ENCODE results near the gene COL4A2.

COL4A2 gene

DNA sequence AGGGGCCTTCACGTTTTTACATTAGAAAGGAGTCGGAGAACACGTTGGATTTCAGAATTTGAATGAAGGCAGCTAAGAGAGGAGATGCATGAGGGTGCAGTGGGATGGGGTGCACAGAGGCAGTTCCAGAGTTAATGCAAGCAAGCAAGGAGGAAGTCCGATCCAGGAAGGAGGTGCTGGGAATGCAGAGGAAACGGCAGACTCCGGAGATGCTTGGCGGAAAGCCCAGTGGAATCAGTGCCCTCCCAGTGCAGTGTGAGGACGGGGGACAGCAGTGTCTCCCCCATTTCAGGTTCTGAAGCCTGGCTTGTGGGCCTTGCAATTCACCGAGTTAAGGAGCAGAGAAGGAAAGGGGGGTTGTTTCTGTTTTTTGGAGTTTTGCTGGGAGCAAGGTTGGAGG is 100.4 kb downstream of the COL4A2 start:
- H3K4me3 ChIP-seq (ENCODE audit: low read depth, low read length) = no peak overlapping the region
- TF ChIP-seq, protein P1, sequence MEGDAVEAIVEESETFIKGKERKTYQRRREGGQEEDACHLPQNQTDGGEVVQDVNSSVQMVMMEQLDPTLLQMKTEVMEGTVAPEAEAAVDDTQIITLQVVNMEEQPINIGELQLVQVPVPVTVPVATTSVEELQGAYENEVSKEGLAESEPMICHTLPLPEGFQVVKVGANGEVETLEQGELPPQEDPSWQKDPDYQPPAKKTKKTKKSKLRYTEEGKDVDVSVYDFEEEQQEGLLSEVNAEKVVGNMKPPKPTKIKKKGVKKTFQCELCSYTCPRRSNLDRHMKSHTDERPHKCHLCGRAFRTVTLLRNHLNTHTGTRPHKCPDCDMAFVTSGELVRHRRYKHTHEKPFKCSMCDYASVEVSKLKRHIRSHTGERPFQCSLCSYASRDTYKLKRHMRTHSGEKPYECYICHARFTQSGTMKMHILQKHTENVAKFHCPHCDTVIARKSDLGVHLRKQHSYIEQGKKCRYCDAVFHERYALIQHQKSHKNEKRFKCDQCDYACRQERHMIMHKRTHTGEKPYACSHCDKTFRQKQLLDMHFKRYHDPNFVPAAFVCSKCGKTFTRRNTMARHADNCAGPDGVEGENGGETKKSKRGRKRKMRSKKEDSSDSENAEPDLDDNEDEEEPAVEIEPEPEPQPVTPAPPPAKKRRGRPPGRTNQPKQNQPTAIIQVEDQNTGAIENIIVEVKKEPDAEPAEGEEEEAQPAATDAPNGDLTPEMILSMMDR (IDR thresholded peaks at IDR 0.05; ENCODE audit: borderline replicate concordance, insufficient read depth, low read depth, low read length) = no peak

DNA sequence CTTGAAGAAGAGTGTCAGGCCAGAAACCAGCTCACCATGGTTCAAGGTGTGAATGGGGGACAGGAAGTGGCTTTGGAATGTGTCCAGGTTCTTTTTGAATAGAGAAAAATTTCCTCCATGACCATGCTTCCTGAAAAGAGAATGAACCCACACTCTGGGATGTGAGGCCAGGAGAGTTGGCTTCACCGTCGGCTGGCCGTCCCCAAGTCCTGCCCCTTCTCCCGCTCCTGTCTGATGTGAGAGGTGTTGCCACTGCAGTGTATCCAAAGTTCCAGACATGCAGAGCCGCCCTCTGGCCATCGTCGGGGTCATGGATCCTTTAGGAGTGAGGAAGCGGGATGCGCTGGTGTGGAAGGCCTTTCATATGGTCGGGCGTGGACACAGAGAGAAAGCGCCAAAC is 101.2 kb downstream of the COL4A2 start:
- no peak overlapping the region for H3K4me3 ChIP-seq (ENCODE audit: low read depth, low read length)
- TF ChIP-seq, protein P1 (IDR thresholded peaks at IDR 0.05; ENCODE audit: borderline replicate concordance, insufficient read depth, low read depth, low read length) = no peak

DNA sequence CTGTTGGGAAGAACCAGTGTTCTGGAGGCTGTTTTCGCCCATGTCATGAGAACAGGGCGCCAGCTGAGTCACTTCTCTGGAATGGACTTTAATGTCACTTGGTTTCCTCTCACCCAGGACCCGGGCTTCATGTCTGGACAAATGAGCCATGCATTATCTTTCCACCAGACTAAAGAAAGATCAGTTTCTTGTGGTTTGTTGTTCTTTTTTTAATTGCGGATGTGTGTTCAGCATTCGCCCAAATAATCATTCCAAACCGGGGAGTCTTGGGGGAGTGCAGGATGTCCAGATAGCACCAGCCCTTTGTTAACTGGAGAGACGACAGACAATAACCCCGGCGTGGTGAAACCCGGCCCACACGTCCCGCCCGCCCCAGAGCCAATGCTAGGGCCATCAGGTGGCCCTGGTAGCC is 102.5 kb downstream of the COL4A2 start:
- TF ChIP-seq, protein P1 (IDR thresholded peaks at IDR 0.05; ENCODE audit: borderline replicate concordance, insufficient read depth, low read depth, low read length) = no peak

DNA sequence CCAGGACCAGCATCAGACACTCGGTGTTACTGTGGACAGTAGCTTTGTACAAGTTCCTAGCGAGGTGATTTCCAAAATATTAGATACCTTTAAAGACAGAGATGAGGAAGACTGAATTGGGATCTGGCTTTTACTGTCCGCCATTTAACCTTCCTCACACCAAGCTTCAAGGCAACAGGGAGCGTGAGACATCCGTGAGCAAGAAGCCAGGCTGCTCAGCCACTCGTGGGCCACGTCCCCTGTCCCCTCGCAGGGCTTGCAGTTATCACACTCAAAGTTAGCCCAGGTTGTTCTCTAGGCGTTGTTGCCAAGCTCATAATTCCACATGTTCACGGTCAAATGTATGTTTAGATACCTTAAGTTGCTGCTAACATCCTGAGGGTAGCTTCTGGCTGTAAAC is 102.9 kb downstream of the COL4A2 start:
- no peak overlapping the region for H3K4me3 ChIP-seq (ENCODE audit: low read depth, low read length)
- TF ChIP-seq, protein P1 (IDR thresholded peaks at IDR 0.05; ENCODE audit: borderline replicate concordance, insufficient read depth, low read depth, low read length) = no peak

More for the DNA sequence above, 102.5 kb downstream of the COL4A2 start:
- no peak overlapping the region for H3K4me3 ChIP-seq (ENCODE audit: low read depth, low read length)

DNA sequence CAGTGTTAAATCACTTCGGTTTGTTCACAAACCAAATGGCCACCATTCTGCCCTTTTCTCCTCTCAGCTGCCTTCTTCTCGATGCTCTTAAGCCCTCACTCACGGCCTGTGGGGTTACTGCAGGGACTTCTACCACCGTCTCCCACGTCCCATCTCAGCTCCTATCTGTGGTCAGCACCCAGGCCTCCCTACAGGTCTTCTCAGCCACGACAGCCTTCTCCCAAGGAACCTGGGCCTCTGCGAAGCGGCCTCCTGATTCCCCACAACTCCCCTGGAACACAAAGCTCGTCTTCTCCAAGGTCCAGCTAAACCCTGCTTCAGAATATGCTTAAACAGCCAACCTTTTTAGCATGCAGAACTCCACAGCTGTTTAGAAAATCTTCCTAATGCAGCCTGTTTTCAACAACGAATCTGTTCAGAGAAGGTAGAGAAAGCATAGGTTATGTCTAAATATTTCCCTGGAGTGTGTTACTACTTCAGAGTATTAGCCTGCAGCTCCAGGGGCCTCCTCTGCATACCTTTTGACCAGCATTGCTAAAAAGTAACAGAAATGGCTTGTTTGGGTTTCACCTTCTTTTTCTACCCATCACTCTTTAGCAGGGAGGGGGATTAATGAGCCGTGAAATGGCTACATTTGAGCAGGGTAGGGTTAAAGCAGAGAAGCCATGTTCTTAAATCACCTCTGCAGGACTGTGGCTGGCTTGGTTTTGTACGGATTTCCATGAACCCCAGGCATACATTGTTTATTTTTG is 104.0 kb downstream of the COL4A2 start:
- H3K4me3 ChIP-seq (ENCODE audit: low read depth, low read length) = no peak overlapping the region
- TF ChIP-seq, protein P1 (IDR thresholded peaks at IDR 0.05; ENCODE audit: borderline replicate concordance, insufficient read depth, low read depth, low read length) = no peak

DNA sequence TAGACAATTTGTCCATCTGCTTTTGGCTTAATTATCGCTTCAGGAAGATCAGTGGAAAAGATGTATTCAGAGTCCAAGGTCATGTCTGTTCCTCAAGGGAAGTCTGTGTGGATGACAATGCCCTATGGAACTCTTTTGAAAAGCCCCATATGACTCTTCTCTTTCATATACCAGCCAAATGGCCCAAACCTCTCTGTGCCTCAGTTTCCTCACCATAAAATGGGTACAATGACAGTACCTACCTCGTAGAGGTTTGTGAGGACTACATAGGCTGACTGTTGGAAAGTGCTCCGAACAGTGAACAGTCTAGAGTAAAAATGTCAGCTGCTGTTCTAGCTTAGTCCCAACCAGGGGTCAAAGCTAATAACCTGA is 104.6 kb downstream of the COL4A2 start:
- H3K4me3 ChIP-seq (ENCODE audit: low read depth, low read length) = no peak overlapping the region
- TF ChIP-seq, protein P1 (IDR thresholded peaks at IDR 0.05; ENCODE audit: borderline replicate concordance, insufficient read depth, low read depth, low read length) = no peak
